Activated CD8-positive, alpha-beta T cell treated with anti-CD3 and anti-CD28 coated beads for 36 hours (primary cell): ENCODE results near the gene SP140L. TPM values are rescaled to one million over a fixed set of nuclear protein-coding genes. Genes with fewer than 3 reads are reported as not detected.
"Not testable (repeated sequence)": the region's sequence is repeated elsewhere in the genome, so short reads cannot be mapped to it uniquely, and the experiment has no call there.

ENCODE experiments used
- ATAC-seq: fragments of 200-7000 bp; cut with Tn5 transposase; one replicate; pipeline ENCODE4 v1.10.0; 2021; ENCODE audit warnings: mild to moderate bottlenecking, moderate library complexity
- CTCF ChIA-PET: fragments of 350-600 bp; sonication (Branson Sonifier 250); formaldehyde crosslinking; loops from one replicate; lab custom pipeline; 2021; ENCODE audit warnings: antibody characterized with exemption; lab: Charles Lee
- POLR2A ChIA-PET: fragments of 350-600 bp; sonication (Branson Sonifier 250); formaldehyde crosslinking; loops from one replicate; lab custom pipeline; 2021; ENCODE audit warnings: antibody characterized with exemption; lab: Charles Lee
- DNase-seq: peaks from one replicate; pipeline ENCODE4 v3.0.0-alpha.2; 2020
- H3K27ac Mint-ChIP-seq: one replicate; pipeline ENCODE4 v1.8.0; 2021; ENCODE audit warnings: mild to moderate bottlenecking, mixed read lengths
- H3K27me3 Mint-ChIP-seq: one replicate; pipeline ENCODE4 v1.8.0; 2021; ENCODE audit warnings: mixed read lengths
- H3K36me3 Mint-ChIP-seq: one replicate; pipeline ENCODE4 v1.8.0; 2021; ENCODE audit warnings: low read depth, mixed read lengths
- H3K4me1 Mint-ChIP-seq: one replicate; pipeline ENCODE4 v1.8.0; 2021; ENCODE audit warnings: low read depth, mixed read lengths
- H3K4me3 Mint-ChIP-seq: one replicate; pipeline ENCODE4 v1.8.0; 2021; ENCODE audit warnings: mild to moderate bottlenecking, moderate library complexity, mixed read lengths
- H3K9me3 Mint-ChIP-seq: one replicate; pipeline ENCODE4 v1.8.0; 2021; ENCODE audit warnings: mixed read lengths
- intact Hi-C: fragments of 100-400 bp; cut with micrococcal nuclease; formaldehyde crosslinking; loops from one replicate; pipeline ENCODE4 v1.10.0; 2022
- total RNA-seq, 2 experiments: library from RNA; stranded (reverse); gene quantifications; one replicate each; pipeline ENCODE4 v1.2.3, GENCODE V29; 2021
- TF ChIP-seq, protein P1 (sequence below): fragments of 200-600 bp; IDR thresholded peaks from one replicate; pipeline ENCODE4 v1.8.0; 2022; ENCODE audit warnings: antibody characterized with exemption, mild to moderate bottlenecking

The SP140L gene
- total RNA-seq, 2 experiments from 2014 or later = 43.7 to 43.8 TPM

DNA sequence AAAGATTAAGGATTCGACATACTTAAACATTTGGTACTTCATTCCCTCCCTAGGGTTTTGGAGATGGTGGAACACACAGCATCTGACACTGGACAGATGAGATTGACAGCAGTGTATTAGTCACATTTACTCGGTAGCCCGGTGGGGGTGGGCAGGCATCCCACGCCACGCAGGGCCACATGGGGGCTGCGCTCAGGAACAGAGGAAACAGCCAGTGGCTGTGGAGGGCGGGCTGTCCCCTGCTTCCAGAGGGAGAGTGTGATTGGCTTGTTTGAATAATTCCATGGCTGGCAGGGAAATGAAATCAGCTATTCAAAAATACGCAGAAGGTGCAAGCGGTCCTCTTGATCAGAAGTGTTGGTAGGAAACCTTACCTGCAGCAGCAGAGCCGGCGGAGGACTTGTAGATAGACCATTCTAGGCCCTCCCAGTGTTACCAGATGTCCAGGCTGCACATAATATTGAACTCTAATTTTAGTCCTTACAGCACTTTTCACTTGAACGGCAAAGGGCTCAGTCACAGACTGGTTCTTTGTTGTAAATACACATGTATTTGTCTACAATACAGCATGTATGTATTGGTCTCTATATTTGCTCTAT lies 18.5 kb upstream of the SP140L start:
- ATAC-seq (no peak), DNase-seq (no peak)
- intact Hi-C loops = no loop called here
- ChIA-PET POLR2A (interaction anchor here (1.2 kb wide), 1 partner anchor 103 kb away, joined by 4 read pairs; no protein-coding TSS in a partner anchor), CTCF (interaction anchor here (1.2 kb wide), 1 partner anchor 9 kb away, joined by 4 read pairs; no protein-coding TSS in a partner anchor)
- Mint-ChIP-seq H3K27ac (no peak overlapping the region), H3K36me3 (peaks cover 34% of the 10 kb centered on the region), H3K9me3 (peaks cover 8% of the 10 kb centered on the region), H3K4me3 (no peak overlapping the region), H3K4me1 (no peaks in the 10 kb centered on the region), H3K27me3 (no peaks in the 10 kb centered on the region)
- TF ChIP-seq, protein P1, sequence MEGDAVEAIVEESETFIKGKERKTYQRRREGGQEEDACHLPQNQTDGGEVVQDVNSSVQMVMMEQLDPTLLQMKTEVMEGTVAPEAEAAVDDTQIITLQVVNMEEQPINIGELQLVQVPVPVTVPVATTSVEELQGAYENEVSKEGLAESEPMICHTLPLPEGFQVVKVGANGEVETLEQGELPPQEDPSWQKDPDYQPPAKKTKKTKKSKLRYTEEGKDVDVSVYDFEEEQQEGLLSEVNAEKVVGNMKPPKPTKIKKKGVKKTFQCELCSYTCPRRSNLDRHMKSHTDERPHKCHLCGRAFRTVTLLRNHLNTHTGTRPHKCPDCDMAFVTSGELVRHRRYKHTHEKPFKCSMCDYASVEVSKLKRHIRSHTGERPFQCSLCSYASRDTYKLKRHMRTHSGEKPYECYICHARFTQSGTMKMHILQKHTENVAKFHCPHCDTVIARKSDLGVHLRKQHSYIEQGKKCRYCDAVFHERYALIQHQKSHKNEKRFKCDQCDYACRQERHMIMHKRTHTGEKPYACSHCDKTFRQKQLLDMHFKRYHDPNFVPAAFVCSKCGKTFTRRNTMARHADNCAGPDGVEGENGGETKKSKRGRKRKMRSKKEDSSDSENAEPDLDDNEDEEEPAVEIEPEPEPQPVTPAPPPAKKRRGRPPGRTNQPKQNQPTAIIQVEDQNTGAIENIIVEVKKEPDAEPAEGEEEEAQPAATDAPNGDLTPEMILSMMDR = no peak

DNA sequence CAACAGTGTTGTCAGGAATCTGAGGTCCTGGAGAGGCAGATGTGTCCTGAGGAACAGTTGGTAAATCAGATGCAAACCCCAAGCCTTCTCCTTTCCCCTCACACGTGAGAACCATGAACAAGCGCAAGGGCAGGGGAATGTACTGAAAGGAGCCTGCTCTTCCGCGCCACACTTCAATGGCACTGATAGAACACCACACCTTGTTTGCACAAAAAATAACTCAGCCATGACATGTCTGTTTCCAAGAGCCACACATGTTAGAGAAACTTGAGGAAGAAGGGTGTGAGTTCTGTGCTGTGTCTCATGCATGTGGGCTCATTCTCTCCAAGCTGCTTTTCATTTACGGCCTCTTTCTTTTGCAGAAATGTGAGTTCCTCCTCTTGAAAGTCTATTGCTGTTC lies 16.2 kb upstream of the SP140L start:
- H3K27me3 Mint-ChIP-seq, H3K27ac Mint-ChIP-seq, H3K9me3 Mint-ChIP-seq, H3K4me3 Mint-ChIP-seq, CTCF ChIA-PET, intact Hi-C loops, POLR2A ChIA-PET, ATAC-seq, DNase-seq, H3K4me1 Mint-ChIP-seq: not testable (repeated sequence)
- peaks cover 37% of the 10 kb centered on the region for H3K36me3 Mint-ChIP-seq

DNA sequence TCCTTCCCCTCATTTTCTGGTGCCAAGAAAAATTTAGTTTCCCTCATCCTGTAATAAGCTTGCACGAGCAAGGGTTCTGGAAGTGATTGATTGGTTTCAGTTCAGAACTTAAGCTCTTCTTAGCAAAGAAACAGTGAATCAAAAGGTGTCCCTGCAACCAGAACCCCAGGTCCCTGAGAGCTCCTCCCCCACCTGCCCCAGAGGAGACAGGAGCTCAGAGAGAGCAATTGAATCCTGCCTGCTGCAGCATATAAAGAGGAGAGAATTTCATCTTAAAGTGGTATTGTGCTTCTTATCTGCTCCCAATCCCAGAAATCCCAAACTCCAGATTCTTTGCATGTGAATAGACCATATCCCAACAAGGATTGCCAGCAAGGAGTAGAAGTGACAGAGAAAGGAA lies 15.4 kb upstream of the SP140L start:
- H3K27ac Mint-ChIP-seq, ATAC-seq, DNase-seq, POLR2A ChIA-PET, H3K4me3 Mint-ChIP-seq, H3K4me1 Mint-ChIP-seq, H3K9me3 Mint-ChIP-seq, CTCF ChIA-PET, intact Hi-C loops, H3K27me3 Mint-ChIP-seq: not testable (repeated sequence)
- peaks cover 41% of the 10 kb centered on the region for H3K36me3 Mint-ChIP-seq

DNA sequence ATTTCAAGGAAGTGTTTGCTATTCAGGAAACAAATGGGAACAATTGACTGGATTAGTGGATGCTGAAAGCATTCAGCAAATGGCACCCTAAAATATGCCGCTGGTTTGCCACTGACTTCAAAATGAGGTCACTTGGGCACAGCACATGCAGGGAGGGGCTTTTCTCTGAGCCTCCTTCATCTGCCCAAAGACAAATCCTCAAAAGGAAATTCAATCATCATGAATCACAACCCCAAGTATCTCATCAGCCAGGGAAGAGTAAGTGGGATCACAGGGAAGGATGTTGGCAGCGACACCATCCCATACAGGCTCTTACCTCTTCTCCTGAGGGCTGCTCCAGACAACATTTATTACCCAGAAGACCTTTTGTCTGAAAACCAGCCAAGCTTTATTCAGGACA lies 14.4 kb upstream of the SP140L start:
- no peak overlapping the region for H3K27ac Mint-ChIP-seq
- intact Hi-C loops = no loop called here
- ChIA-PET CTCF (interaction anchor here (2.3 kb wide), 1 partner anchor 33 kb away, joined by 8 read pairs; no protein-coding TSS in a partner anchor), POLR2A (no interaction called here)
- ATAC-seq (no peak), DNase-seq (no peak)
- H3K4me1 Mint-ChIP-seq = peaks cover 7% of the 10 kb centered on the region
- no peak overlapping the region for H3K4me3 Mint-ChIP-seq
- H3K36me3 Mint-ChIP-seq = peaks cover 38% of the 10 kb centered on the region
- no peaks in the 10 kb centered on the region for H3K9me3 Mint-ChIP-seq
- H3K27me3 Mint-ChIP-seq = no peaks in the 10 kb centered on the region
- TF ChIP-seq, protein P1 = no peak

DNA sequence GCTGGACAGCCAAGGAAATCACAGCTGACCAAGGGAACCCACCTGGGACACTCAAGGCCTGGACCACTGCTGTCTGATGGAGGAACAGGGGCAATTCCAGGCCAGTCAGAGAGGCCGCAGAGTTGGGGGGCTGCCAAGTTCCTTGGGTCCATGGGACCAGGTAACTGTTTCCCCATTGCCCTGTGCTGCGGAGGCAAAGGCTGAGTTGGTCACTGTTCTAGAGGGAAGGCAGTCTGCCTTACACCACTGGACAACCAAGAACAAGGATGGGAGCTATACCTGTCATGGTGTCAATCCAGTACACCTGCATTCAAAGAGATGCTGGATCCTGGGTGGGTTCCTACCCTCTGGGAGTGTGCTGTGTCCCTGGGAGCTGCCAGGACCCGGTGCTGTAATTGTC lies 9.6 kb upstream of the SP140L start:
- H3K27ac Mint-ChIP-seq = peak overlapping the region; percentile 91
- no peak overlapping the region for H3K4me3 Mint-ChIP-seq
- H3K9me3 Mint-ChIP-seq = peaks cover 2% of the 10 kb centered on the region
- ATAC-seq (no peak), DNase-seq (no peak)
- ChIA-PET CTCF (interaction anchor here (1.5 kb wide), 1 partner anchor 10 kb away, joined by 5 read pairs; the partner anchor contains the start of gene SP140L), POLR2A (interaction anchor here (1.1 to 4.4 kb wide), 3 partner anchors 10 to 64 kb away, joined by 4 to 20 read pairs (median 4); partner anchors contain the start of gene SP140L)
- TF ChIP-seq, protein P1 = no peak
- H3K4me1 Mint-ChIP-seq = peaks cover 49% of the 10 kb centered on the region
- peaks cover 32% of the 10 kb centered on the region for H3K36me3 Mint-ChIP-seq
- no peaks in the 10 kb centered on the region for H3K27me3 Mint-ChIP-seq
- intact Hi-C loops = loop anchor here (5.0 kb wide), 2 partner anchors 60 to 100 kb away; partner anchors contain the start of gene SP110
